HEK293 (cell line): Measurements from ENCODE around the gene NOP10.
A peak's percentile ranks its signal among the peaks of the same experiment; 100 is the strongest.

Experiments
- CTCF ChIA-PET: fragments of 350-600 bp; formaldehyde crosslinking; extraction: SDS; loops from one replicate; lab custom pipeline; 2021; ENCODE audit warnings: antibody characterized with exemption; lab: Yijun Ruan, JAX
- POLR2A ChIA-PET: fragments of 300-600 bp; formaldehyde crosslinking; extraction: SDS; loops from one replicate; lab custom pipeline; 2020; ENCODE audit warnings: antibody characterized with exemption, inconsistent platforms; lab: Yijun Ruan, JAX
- H3K27ac ChIP-seq: fragments of 200-500 bp; sonication (Bioruptor generic); 2 replicates; pipeline ENCODE4 v1.5.1; 2014; ENCODE audit warnings: low read depth, low read length, control low read depth, inconsistent platforms; ENCODE audit errors: extremely low read depth
- H3K36me3 ChIP-seq, 2 experiments: fragments of 200-500 bp in 1 of 2; sonication (Bioruptor generic) in 1 of 2; 1 replicate in 1 of 2; 2 replicates in 1 of 2; pipeline ENCODE4 v1.5.1; 2014 to 2017; ENCODE audit warnings: inconsistent platforms in 2 of 2, low read length in 2 of 2; ENCODE audit not compliant: control insufficient read depth in 2 of 2, insufficient read depth in 1 of 2
- H3K4me1 ChIP-seq: fragments of 200-500 bp; sonication (Bioruptor generic); 2 replicates; pipeline ENCODE4 v1.5.1; 2014; ENCODE audit warnings: mild to moderate bottlenecking, low read length, inconsistent platforms; ENCODE audit not compliant: control insufficient read depth, insufficient read depth
- H3K4me3 ChIP-seq: 2 replicates; pipeline ENCODE4 v1.5.1; 2011; ENCODE audit warnings: low read depth, mild to moderate bottlenecking, control low read depth, low read length, moderate library complexity
- H3K9me3 ChIP-seq: fragments of 200-500 bp; sonication (Bioruptor generic); 2 replicates; pipeline ENCODE4 v1.5.1; 2014; ENCODE audit warnings: low read depth, low read length, inconsistent platforms; ENCODE audit not compliant: control insufficient read depth, insufficient read depth
- GLI4 ChIP-seq: fragments of 450-650 bp; formaldehyde crosslinking; IDR thresholded peaks from 2 replicates; pipeline ENCODE4 v1.5.1; 2016; ENCODE audit warnings: missing biosample characterization, missing genetic modification characterization
- KLF7 ChIP-seq: fragments of 450-650 bp; formaldehyde crosslinking; IDR thresholded peaks from 2 replicates; pipeline ENCODE4 v1.5.1; 2016; ENCODE audit warnings: missing biosample characterization, missing genetic modification characterization, borderline replicate concordance
- MYNN ChIP-seq: fragments of 450-650 bp; formaldehyde crosslinking; IDR thresholded peaks from 2 replicates; pipeline ENCODE4 v1.5.1; 2016; ENCODE audit warnings: missing biosample characterization, missing genetic modification characterization, borderline replicate concordance
- PRDM10 ChIP-seq: fragments of 450-650 bp; formaldehyde crosslinking; IDR thresholded peaks from 2 replicates; pipeline ENCODE4 v1.5.1; 2016; ENCODE audit warnings: missing biosample characterization, missing genetic modification characterization
- SCRT2 ChIP-seq: fragments of 450-650 bp; formaldehyde crosslinking; IDR thresholded peaks from 2 replicates; pipeline ENCODE4 v1.5.1; 2016; ENCODE audit warnings: missing biosample characterization, missing genetic modification characterization
- SP7 ChIP-seq: fragments of 450-650 bp; formaldehyde crosslinking; IDR thresholded peaks from 2 replicates; pipeline ENCODE4 v1.5.1; 2016; ENCODE audit warnings: missing biosample characterization, missing genetic modification characterization
- ZNF114 ChIP-seq: fragments of 450-650 bp; formaldehyde crosslinking; IDR thresholded peaks from 2 replicates; pipeline ENCODE4 v1.5.0; 2017; ENCODE audit warnings: missing biosample characterization, missing genetic modification characterization
- ZNF16 ChIP-seq: fragments of 450-650 bp; formaldehyde crosslinking; IDR thresholded peaks from 2 replicates; pipeline ENCODE4 v1.5.1; 2016; ENCODE audit warnings: low read depth, missing biosample characterization, missing genetic modification characterization
- ZNF223 ChIP-seq: fragments of 450-650 bp; formaldehyde crosslinking; IDR thresholded peaks from 2 replicates; pipeline ENCODE4 v1.5.1; 2016; ENCODE audit warnings: missing biosample characterization, missing genetic modification characterization
- ZNF311 ChIP-seq: fragments of 450-650 bp; formaldehyde crosslinking; IDR thresholded peaks from 2 replicates; pipeline ENCODE4 v1.5.1; 2017; ENCODE audit warnings: missing biosample characterization, missing genetic modification characterization, borderline replicate concordance
- ZNF324 ChIP-seq: fragments of 450-650 bp; formaldehyde crosslinking; IDR thresholded peaks from 2 replicates; pipeline ENCODE4 v1.5.1; 2016; ENCODE audit warnings: missing biosample characterization, missing genetic modification characterization
- ZNF404 ChIP-seq: fragments of 450-650 bp; formaldehyde crosslinking; IDR thresholded peaks from 2 replicates; pipeline ENCODE4 v1.5.1; 2017; ENCODE audit warnings: missing biosample characterization, missing genetic modification characterization
- ZNF433 ChIP-seq: fragments of 450-650 bp; formaldehyde crosslinking; IDR thresholded peaks from 2 replicates; pipeline ENCODE4 v1.5.1; 2016; ENCODE audit warnings: missing biosample characterization, missing genetic modification characterization, low read depth
- ZNF530 ChIP-seq: fragments of 450-650 bp; formaldehyde crosslinking; IDR thresholded peaks from 2 replicates; pipeline ENCODE4 v1.5.1; 2016; ENCODE audit warnings: low read depth, missing biosample characterization, missing genetic modification characterization
- ZNF791 ChIP-seq: fragments of 450-650 bp; formaldehyde crosslinking; IDR thresholded peaks from 2 replicates; pipeline ENCODE4 v1.5.1; 2016; ENCODE audit warnings: missing biosample characterization, missing genetic modification characterization
- ZNF830 ChIP-seq: fragments of 450-650 bp; IDR thresholded peaks from 2 replicates; pipeline ENCODE4 v1.5.0; 2018; ENCODE audit warnings: missing biosample characterization, missing genetic modification characterization, low read depth, mild to moderate bottlenecking, moderate library complexity
- ZSCAN16 ChIP-seq: fragments of 450-650 bp; formaldehyde crosslinking; IDR thresholded peaks from 2 replicates; pipeline ENCODE4 v1.5.1; 2016; ENCODE audit warnings: missing biosample characterization, missing genetic modification characterization
- ZXDB ChIP-seq: fragments of 450-650 bp; formaldehyde crosslinking; IDR thresholded peaks from 2 replicates; pipeline ENCODE4 v1.5.1; 2016; ENCODE audit warnings: missing biosample characterization, missing genetic modification characterization
- TF ChIP-seq, protein P1 (sequence below): fragments of 450-650 bp; IDR thresholded peaks from 2 replicates; pipeline ENCODE4 v1.5.1; 2018; ENCODE audit warnings: missing biosample characterization, missing genetic modification characterization

NOP10 gene

DNA sequence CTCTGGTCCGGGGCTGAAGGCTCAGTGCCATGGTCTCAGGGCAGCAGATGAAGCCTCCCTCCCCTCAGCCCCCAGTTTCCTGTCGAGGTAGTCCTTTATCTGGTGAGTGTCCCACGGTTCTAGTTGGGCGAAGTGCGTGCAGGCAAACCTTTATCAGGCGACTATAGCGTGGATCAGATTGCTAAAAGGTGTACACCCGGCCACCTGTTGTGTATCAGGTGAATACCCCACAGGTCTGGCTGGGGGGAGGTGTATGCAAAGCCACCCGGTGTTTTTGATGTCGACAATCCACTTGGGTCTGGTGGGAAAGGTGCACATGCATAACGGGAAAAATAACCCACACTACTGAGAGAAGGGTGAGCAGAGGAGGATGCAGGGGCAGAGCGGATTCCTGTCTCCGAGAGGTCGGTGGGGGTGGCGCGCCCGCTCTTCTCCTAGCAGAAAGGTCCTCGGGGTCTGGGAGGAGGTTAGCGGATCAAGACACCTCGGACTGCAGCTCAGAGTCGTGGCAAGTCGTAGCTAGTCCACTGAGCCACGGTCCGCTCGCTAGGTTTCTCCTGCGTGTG lies 5.9 kb downstream of the NOP10 start (continued):
- TF ChIP-seq PRDM10 (tag by site-specific recombination): peak; percentile 77
- 0 out of 2 replicates have a peak, but pooled peaks have one; percentile 24 for TF ChIP-seq ZXDB

DNA sequence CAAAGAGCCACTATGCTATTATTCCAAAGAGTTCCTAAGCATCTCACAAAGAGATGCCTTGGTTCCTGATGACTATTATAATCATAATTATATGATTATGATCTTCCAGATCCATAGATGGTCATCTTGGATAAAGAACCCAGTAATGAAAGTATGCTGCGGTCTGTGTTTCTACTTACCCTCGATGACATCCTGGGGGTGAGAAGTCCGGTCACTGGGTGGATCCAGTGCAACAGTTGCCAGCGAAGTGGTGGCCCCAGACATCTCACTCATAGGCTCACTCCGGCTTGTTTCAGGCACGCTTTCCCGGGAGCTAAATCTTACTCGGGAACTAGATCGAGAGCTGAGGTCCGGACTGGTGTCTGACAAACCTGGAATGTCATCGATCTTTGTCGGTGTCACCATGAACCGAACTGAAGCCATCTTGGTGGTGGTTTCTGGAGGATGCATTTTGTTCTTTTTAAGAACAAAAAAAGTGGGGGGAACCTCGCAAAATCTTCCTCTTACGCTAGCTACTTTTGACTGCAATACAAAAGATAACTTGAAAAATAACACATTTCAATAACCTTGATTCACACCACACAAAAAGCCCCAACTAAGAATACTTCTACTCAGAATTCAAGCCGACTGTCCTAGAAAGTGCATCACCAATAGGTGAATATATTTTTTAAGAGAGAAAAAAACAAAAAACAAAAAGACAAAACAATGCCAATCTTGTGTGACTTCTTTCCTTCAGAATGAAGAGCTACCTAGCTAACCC lies 6.5 kb downstream of the NOP10 start:
- ChIA-PET CTCF (no interaction called here), POLR2A (interaction anchor here (0.6 kb wide), 1 partner anchor 106 kb away, joined by 4 read pairs; no protein-coding TSS in a partner anchor)
- Histone ChIP-seq H3K4me1 (no peaks in the 10 kb centered on the region), H3K27ac (no peak overlapping the region), H3K36me3 (peaks cover 6 to 18% of the 10 kb centered on the region in 2 experiments; a peak in 2 of 3 replicates), H3K4me3 (peak overlapping the region; percentile 90; the same call in 1 of the 2 replicates), H3K9me3 (no peaks in the 10 kb centered on the region)
- TF ChIP-seq, protein P1, sequence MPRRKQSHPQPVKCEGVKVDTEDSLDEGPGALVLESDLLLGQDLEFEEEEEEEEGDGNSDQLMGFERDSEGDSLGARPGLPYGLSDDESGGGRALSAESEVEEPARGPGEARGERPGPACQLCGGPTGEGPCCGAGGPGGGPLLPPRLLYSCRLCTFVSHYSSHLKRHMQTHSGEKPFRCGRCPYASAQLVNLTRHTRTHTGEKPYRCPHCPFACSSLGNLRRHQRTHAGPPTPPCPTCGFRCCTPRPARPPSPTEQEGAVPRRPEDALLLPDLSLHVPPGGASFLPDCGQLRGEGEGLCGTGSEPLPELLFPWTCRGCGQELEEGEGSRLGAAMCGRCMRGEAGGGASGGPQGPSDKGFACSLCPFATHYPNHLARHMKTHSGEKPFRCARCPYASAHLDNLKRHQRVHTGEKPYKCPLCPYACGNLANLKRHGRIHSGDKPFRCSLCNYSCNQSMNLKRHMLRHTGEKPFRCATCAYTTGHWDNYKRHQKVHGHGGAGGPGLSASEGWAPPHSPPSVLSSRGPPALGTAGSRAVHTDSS (tag by site-specific recombination): no peak
- no peak for TF ChIP-seq SP7
- TF ChIP-seq SCRT2 (tag by site-specific recombination): no peak
- TF ChIP-seq ZNF16 (tag by site-specific recombination): no peak
- TF ChIP-seq GLI4 (tag by site-specific recombination): no peak
- TF ChIP-seq ZNF530: no peak
- no peak for TF ChIP-seq ZNF311 (tag by site-specific recombination)
- TF ChIP-seq ZNF223 (tag by site-specific recombination): no peak
- no peak for TF ChIP-seq ZNF830 (tag by site-specific recombination)
- TF ChIP-seq ZNF791 (tag by site-specific recombination): no peak
- TF ChIP-seq ZNF114 (tag by site-specific recombination): no peak
- no peak for TF ChIP-seq ZNF433 (tag by site-specific recombination)
- no peak for TF ChIP-seq ZNF404
- no peak for TF ChIP-seq MYNN
- no peak for TF ChIP-seq ZSCAN16 (tag by site-specific recombination)
- no peak for TF ChIP-seq ZNF324 (tag by site-specific recombination)
- TF ChIP-seq KLF7 (tag by site-specific recombination): no peak
